ENCODE results near the gene DMC1.
"Not testable (repeated sequence)": the region's sequence is repeated elsewhere in the genome, so short reads cannot be mapped to it uniquely, and the experiment has no call there.

Gene DMC1

GRCh38 chr22:38470179-38470578 lies 99.8 kb downstream of the DMC1 start:
- DNase-seq (ENCODE audit: low read depth in 2 of 2), result not testable (repeated sequence)

GRCh38 chr22:38469306-38469781 lies 100.6 kb downstream of the DMC1 start:
- no peak for DNase-seq (ENCODE audit: low read depth in 2 of 2)

Measured in fibroblast of skin of left quadriceps (primary cell).